Caco-2 (cell line): ENCODE results near the gene SERINC3. TPM values are rescaled to one million over a fixed set of nuclear protein-coding genes. Genes with fewer than 3 reads are reported as not detected.

ENCODE experiments used
- BruUV-seq: library from RNA; stranded (reverse); fragments of 400-500 nt; replicated peaks from 2 replicates; lab custom pipeline; 2021; lab: Mats Ljungman, UMichigan
- CTCF ChIA-PET: fragments of 300-600 bp; sonication (Branson Sonifier 250); formaldehyde crosslinking; loops from one replicate; lab custom pipeline; 2022; ENCODE audit warnings: antibody characterized with exemption; lab: Charles Lee
- POLR2A ChIA-PET: fragments of 300-600 bp; sonication (Branson Sonifier 250); formaldehyde crosslinking; loops from one replicate; lab custom pipeline; 2022; ENCODE audit warnings: antibody characterized with exemption; lab: Charles Lee
- DNase-seq, 2 experiments: peaks; one replicate each; pipeline versions ENCODE4 v3.0.0 to v3.0.0-alpha.2; 2020 to 2022
- H3K27me3 ChIP-seq: replicated peaks from 2 replicates; pipeline ENCODE4 v1.6.0; 2011; ENCODE audit warnings: low read length; ENCODE audit not compliant: control insufficient read depth, insufficient read depth
- H3K36me3 ChIP-seq: 2 replicates; pipeline ENCODE4 v1.5.1; 2011; ENCODE audit warnings: low read length; ENCODE audit not compliant: control insufficient read depth, insufficient read depth
- H3K4me1 ChIP-seq: fragments of 250-450 bp; sonication (Bioruptor Pico); 2 replicates; pipeline ENCODE4 v1.5.1; 2020; ENCODE audit warnings: mild to moderate bottlenecking
- H3K4me3 ChIP-seq: 2 replicates; pipeline ENCODE4 v1.5.1; 2011; ENCODE audit warnings: low read depth, mild to moderate bottlenecking, control low read depth, low read length
- H3K9me3 ChIP-seq: fragments of 250-450 bp; sonication (Bioruptor Pico); 2 replicates; pipeline ENCODE4 v1.5.1; 2020; ENCODE audit warnings: mild to moderate bottlenecking, moderate library complexity
- H3K27ac Mint-ChIP-seq: one replicate; pipeline ENCODE4 v1.8.0; 2022; ENCODE audit warnings: mixed read lengths; ENCODE audit not compliant: unreplicated experiment
- H3K27me3 Mint-ChIP-seq: one replicate; pipeline ENCODE4 v1.8.0; 2022; ENCODE audit warnings: mixed read lengths; ENCODE audit not compliant: insufficient read depth, unreplicated experiment
- H3K36me3 Mint-ChIP-seq: one replicate; pipeline ENCODE4 v1.8.0; 2022; ENCODE audit warnings: mild to moderate bottlenecking, mixed read lengths; ENCODE audit not compliant: insufficient read depth, unreplicated experiment
- H3K4me1 Mint-ChIP-seq: one replicate; pipeline ENCODE4 v1.8.0; 2022; ENCODE audit warnings: low read depth, mixed read lengths; ENCODE audit not compliant: unreplicated experiment
- H3K4me3 Mint-ChIP-seq: one replicate; pipeline ENCODE4 v1.8.0; 2022; ENCODE audit warnings: mild to moderate bottlenecking, moderate library complexity, mixed read lengths; ENCODE audit not compliant: unreplicated experiment
- H3K9me3 Mint-ChIP-seq: one replicate; pipeline ENCODE4 v1.8.0; 2022; ENCODE audit warnings: mixed read lengths; ENCODE audit not compliant: unreplicated experiment
- intact Hi-C: fragments of 100-400 bp; cut with micrococcal nuclease; formaldehyde crosslinking; loops from one replicate; pipeline ENCODE4 v1.10.0; 2022; ENCODE audit not compliant: unreplicated experiment
- total RNA-seq: library from RNA; stranded (reverse); gene quantifications from 2 replicates; pipeline ENCODE4 v1.2.3, GENCODE V29; 2022
- TF ChIP-seq, protein P1 (sequence below), 2 experiments: fragments of 200-600 bp in 1 of 2; IDR thresholded peaks; 1 replicate in 1 of 2; 2 replicates in 1 of 2; pipeline versions ENCODE4 v1.5.1 to v1.8.0; 2011 to 2022; ENCODE audit warnings: antibody characterized with exemption in 1 of 2, control low read depth in 1 of 2, inconsistent platforms in 1 of 2, low read depth in 1 of 2, low read length in 1 of 2, mild to moderate bottlenecking in 1 of 2, moderate library complexity in 1 of 2; ENCODE audit not compliant: insufficient read depth in 1 of 2, severe bottlenecking in 1 of 2, unreplicated experiment in 1 of 2

The SERINC3 gene
- total RNA-seq, 1 experiment from 2014 or later, result 185 TPM

- peaks cover 5% of the 10 kb centered on the region for H3K36me3 Mint-ChIP-seq
- ChIA-PET CTCF (no interaction called here), POLR2A (no interaction called here)
- Histone ChIP-seq H3K4me3 (peak overlapping the region; percentile 71), H3K36me3 (no peaks in the 10 kb centered on the region), H3K27me3 (no peaks in the 10 kb centered on the region), H3K9me3 (no peaks in the 10 kb centered on the region), H3K4me1 (peaks cover 21% of the 10 kb centered on the region)
- DNase-seq, result no peak
- H3K4me1 Mint-ChIP-seq, result no peaks in the 10 kb centered on the region
- TF ChIP-seq, protein P1, sequence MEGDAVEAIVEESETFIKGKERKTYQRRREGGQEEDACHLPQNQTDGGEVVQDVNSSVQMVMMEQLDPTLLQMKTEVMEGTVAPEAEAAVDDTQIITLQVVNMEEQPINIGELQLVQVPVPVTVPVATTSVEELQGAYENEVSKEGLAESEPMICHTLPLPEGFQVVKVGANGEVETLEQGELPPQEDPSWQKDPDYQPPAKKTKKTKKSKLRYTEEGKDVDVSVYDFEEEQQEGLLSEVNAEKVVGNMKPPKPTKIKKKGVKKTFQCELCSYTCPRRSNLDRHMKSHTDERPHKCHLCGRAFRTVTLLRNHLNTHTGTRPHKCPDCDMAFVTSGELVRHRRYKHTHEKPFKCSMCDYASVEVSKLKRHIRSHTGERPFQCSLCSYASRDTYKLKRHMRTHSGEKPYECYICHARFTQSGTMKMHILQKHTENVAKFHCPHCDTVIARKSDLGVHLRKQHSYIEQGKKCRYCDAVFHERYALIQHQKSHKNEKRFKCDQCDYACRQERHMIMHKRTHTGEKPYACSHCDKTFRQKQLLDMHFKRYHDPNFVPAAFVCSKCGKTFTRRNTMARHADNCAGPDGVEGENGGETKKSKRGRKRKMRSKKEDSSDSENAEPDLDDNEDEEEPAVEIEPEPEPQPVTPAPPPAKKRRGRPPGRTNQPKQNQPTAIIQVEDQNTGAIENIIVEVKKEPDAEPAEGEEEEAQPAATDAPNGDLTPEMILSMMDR (IDR thresholded peaks at IDR 0.05; ENCODE audit: insufficient read depth in 1 of 2, low read depth in 1 of 2, low read length in 1 of 2, severe bottlenecking in 1 of 2, unreplicated experiment in 1 of 2), result no peak
- intact Hi-C loops, result loop anchor here (10.0 kb wide), 1 partner anchor 202 kb away; no protein-coding TSS in a partner anchor
- H3K4me3 Mint-ChIP-seq, result no peak overlapping the region
- H3K9me3 Mint-ChIP-seq, result no peaks in the 10 kb centered on the region
- H3K27me3 Mint-ChIP-seq, result no peaks in the 10 kb centered on the region
- TSS peak; percentile 54 for BruUV-seq
- no peak overlapping the region for H3K27ac Mint-ChIP-seq
Observed at GRCh38 chr20:44532259-44532980, 10.6 kb upstream of the SERINC3 start.

DNA sequence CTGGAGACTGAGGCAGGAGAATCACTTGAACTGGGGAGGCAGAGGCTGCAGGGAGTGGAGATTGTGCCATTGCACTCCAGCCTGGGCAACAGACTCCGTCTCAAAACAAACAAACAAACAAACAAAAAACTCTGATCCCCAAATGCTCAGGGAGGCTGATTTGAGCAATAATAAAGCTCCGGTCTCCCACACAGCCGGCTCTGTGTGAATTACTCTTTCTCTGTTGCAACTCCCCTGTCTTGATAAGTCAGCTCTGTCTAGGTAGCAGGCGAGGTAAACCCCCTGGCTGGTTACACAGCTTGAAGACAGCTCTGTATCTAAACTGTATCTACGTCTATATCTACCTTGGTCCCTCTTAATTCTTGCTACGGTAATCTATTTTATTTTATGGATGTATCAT, 6.4 kb upstream of the SERINC3 start:
- no peak overlapping the region for H3K27ac Mint-ChIP-seq
- peaks cover 6% of the 10 kb centered on the region; the same call in 1 of the 2 replicates for H3K9me3 ChIP-seq
- ChIA-PET POLR2A (no interaction called here), CTCF (no interaction called here)
- peaks cover 30% of the 10 kb centered on the region for H3K4me1 Mint-ChIP-seq
- no TSS peak for BruUV-seq
- H3K9me3 Mint-ChIP-seq, result no peaks in the 10 kb centered on the region
- TF ChIP-seq, protein P1 (IDR thresholded peaks at IDR 0.05; ENCODE audit: insufficient read depth in 1 of 2, low read depth in 1 of 2, low read length in 1 of 2, severe bottlenecking in 1 of 2, unreplicated experiment in 1 of 2), result no peak
- H3K4me3 Mint-ChIP-seq, result no peak overlapping the region
- H3K27me3 ChIP-seq, result no peaks in the 10 kb centered on the region
- H3K4me1 ChIP-seq, result peaks cover 58% of the 10 kb centered on the region
- H3K4me3 ChIP-seq, result no peak overlapping the region
- H3K36me3 ChIP-seq, result no peaks in the 10 kb centered on the region
- no peaks in the 10 kb centered on the region for H3K27me3 Mint-ChIP-seq
- H3K36me3 Mint-ChIP-seq, result peaks cover 31% of the 10 kb centered on the region
- no peak for DNase-seq
- intact Hi-C loops, result loop anchor here (10.0 kb wide), 1 partner anchor 356 kb away; the partner anchor contains the start of gene YWHAB

DNA sequence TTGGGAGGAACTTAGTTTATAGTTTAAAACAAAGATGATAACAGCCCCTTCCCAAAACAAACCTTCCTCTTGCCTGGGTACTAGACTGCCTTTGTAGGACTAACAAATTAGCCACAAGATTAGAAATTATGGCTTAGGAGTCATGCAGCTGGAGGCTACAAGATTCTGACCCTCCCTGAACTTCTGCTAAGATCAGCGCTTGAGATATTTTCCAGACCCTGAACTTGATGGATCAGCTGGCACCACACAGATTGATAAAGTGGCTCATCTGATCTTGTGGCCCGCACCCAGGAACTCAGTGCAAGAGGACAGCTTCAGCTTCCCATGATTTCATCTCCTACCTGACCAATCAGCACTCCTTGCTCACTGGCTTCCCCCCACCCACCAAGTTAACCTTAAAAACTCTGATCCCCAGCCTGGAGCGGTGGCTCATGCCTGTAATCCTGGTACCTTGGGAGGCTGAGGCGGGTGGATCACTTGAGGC, 5.9 kb upstream of the SERINC3 start:
- peaks cover 31% of the 10 kb centered on the region for H3K36me3 Mint-ChIP-seq
- Histone ChIP-seq H3K4me1 (peaks cover 58% of the 10 kb centered on the region), H3K9me3 (peaks cover 6% of the 10 kb centered on the region; the same call in 1 of the 2 replicates), H3K36me3 (no peaks in the 10 kb centered on the region), H3K4me3 (no peak overlapping the region), H3K27me3 (no peaks in the 10 kb centered on the region)
- peaks cover 35% of the 10 kb centered on the region for H3K4me1 Mint-ChIP-seq
- CTCF ChIA-PET, result interaction anchor here (1.3 kb wide), 1 partner anchor 81 kb away, joined by 5 read pairs; no protein-coding TSS in a partner anchor
- POLR2A ChIA-PET, result no interaction called here
- DNase-seq, result no peak
- H3K27ac Mint-ChIP-seq, result no peak overlapping the region
- TF ChIP-seq, protein P1 (IDR thresholded peaks at IDR 0.05; ENCODE audit: insufficient read depth in 1 of 2, low read depth in 1 of 2, low read length in 1 of 2, severe bottlenecking in 1 of 2, unreplicated experiment in 1 of 2), result no peak
- H3K9me3 Mint-ChIP-seq, result no peaks in the 10 kb centered on the region
- intact Hi-C loops, result loop anchor here (10.0 kb wide), 1 partner anchor 357 kb away; the partner anchor contains the start of gene YWHAB
- no peak overlapping the region for H3K4me3 Mint-ChIP-seq
- no TSS peak for BruUV-seq
- H3K27me3 Mint-ChIP-seq, result no peaks in the 10 kb centered on the region
